ENCODE data around the gene CDK8. TPM values are rescaled to one million over a fixed set of nuclear protein-coding genes. Genes with fewer than 3 reads are reported as not detected.
A peak's percentile ranks its signal among the peaks of the same experiment; 100 is the strongest.
"Not testable (repeated sequence)": the region's sequence is repeated elsewhere in the genome, so short reads cannot be mapped to it uniquely, and the experiment has no call there.

The CDK8 gene
- polyA plus RNA-seq, 6 donors from 2014 or later: 3.5 to 6.0 (median 4.2) TPM

DNA sequence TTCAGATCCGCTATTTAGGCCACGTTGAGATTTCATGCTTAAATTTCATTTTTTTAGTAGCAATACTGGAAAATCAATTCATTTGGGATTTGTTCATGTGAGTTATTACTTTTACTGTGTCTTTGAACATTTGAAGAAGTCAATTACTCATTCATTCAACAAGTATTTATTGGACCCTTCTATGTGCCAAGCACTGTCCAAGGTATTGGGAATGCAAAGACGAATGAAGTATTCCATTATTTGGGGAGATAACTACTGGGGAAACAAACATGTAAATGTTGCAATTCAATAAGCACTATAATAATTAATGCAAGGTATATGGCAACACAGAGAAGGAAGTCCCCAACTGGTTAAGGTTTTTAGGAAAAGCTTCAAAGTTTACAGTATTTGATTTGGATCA, 5.7 kb downstream of the CDK8 start:
- Mint-ChIP-seq H3K9me3 (peaks cover 0 to under 1% (median 0%) of the 10 kb centered on the region in 7 donors), H3K27me3 (no peaks in the 10 kb centered on the region), H3K27ac (no peak overlapping the region), H3K4me3 (no peak overlapping the region), H3K36me3 (no peaks in the 10 kb centered on the region), H3K4me1 (peaks cover 19 to 53% (median 26%) of the 10 kb centered on the region in 3 donors)
- no peak for DNase-seq
- ATAC-seq (ENCODE audit: low read depth in 2 of 2): no peak

GRCh38 chr13:26262156-26262555, 8.2 kb downstream of the CDK8 start:
- ATAC-seq (ENCODE audit: low read depth in 2 of 2): no peak
- H3K27ac Mint-ChIP-seq: peak overlapping the region in 1 of 6 donors; percentile 55
- H3K27me3 Mint-ChIP-seq: no peaks in the 10 kb centered on the region
- peaks cover 0 to 2% (median 0%) of the 10 kb centered on the region in 7 donors for H3K9me3 Mint-ChIP-seq
- H3K36me3 Mint-ChIP-seq: no peaks in the 10 kb centered on the region
- no peak for DNase-seq
- no peak overlapping the region for H3K4me3 Mint-ChIP-seq
- peaks cover 22 to 55% (median 29%) of the 10 kb centered on the region in 3 donors for H3K4me1 Mint-ChIP-seq

GRCh38 chr13:26266311-26266710, 12.4 kb downstream of the CDK8 start:
- H3K9me3 Mint-ChIP-seq: peaks cover 0 to 2% (median 0%) of the 10 kb centered on the region in 7 donors
- H3K4me3 Mint-ChIP-seq: peak overlapping the region in 1 of 8 donors; percentile 0
- no peaks in the 10 kb centered on the region for H3K27me3 Mint-ChIP-seq
- H3K27ac Mint-ChIP-seq: peak overlapping the region in 1 of 6 donors; percentile 2
- no peaks in the 10 kb centered on the region for H3K36me3 Mint-ChIP-seq
- ATAC-seq (ENCODE audit: low read depth in 2 of 2) (no peak), DNase-seq (no peak)
- H3K4me1 Mint-ChIP-seq: peaks cover 29 to 49% (median 37%) of the 10 kb centered on the region in 3 donors

DNA sequence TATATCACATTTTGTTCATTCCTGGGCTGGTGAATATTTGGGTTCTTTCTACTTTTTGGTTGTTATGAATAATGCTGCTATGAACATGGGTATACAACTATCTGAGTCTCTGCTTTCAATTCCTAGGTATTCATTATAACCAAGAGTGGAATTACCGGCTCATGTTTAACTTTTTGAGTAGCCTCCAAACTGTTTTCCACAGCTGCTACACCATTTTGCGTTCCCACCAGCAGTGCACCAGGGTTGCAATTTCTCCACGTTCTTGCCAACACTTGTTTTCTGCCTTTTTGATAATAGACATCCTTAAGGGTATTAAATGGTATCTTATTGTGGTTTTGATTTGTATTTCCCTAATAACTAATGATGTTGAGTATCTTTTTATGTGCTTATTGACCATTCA, 16.8 kb downstream of the CDK8 start:
- DNase-seq (no peak), ATAC-seq (ENCODE audit: low read depth in 2 of 2) (no peak)
- H3K4me1 Mint-ChIP-seq: peaks cover 24 to 34% (median 29%) of the 10 kb centered on the region in 3 donors
- no peaks in the 10 kb centered on the region for H3K9me3 Mint-ChIP-seq
- no peaks in the 10 kb centered on the region for H3K27me3 Mint-ChIP-seq
- H3K4me3 Mint-ChIP-seq: no peak overlapping the region
- H3K36me3 Mint-ChIP-seq: no peaks in the 10 kb centered on the region
- peak overlapping the region in 1 of 6 donors; percentile 57 for H3K27ac Mint-ChIP-seq

GRCh38 chr13:26272621-26273020, 18.7 kb downstream of the CDK8 start:
- Mint-ChIP-seq H3K4me3 (no peak overlapping the region), H3K27ac (no peak overlapping the region)

GRCh38 chr13:26280295-26280694, 26.4 kb downstream of the CDK8 start:
- H3K4me3 Mint-ChIP-seq: no peak overlapping the region
- peak overlapping the region in 1 of 6 donors; percentile 19 for H3K27ac Mint-ChIP-seq
- DNase-seq (no peak), ATAC-seq (ENCODE audit: low read depth in 2 of 2) (no peak)
- peaks cover 0 to 4% (median 0%) of the 10 kb centered on the region in 7 donors for H3K9me3 Mint-ChIP-seq
- H3K4me1 Mint-ChIP-seq: peaks cover 2 to 8% (median 5%) of the 10 kb centered on the region in 3 donors
- no peaks in the 10 kb centered on the region for H3K27me3 Mint-ChIP-seq
- peaks cover 0 to 8% of the 10 kb centered on the region in 2 donors for H3K36me3 Mint-ChIP-seq

More at GRCh38 chr13:26272621-26273020, 18.7 kb downstream of the CDK8 start:
- Mint-ChIP-seq H3K36me3 (no peaks in the 10 kb centered on the region), H3K27me3 (no peaks in the 10 kb centered on the region), H3K9me3 (no peaks in the 10 kb centered on the region), H3K4me1 (peaks cover 20 to 26% (median 20%) of the 10 kb centered on the region in 3 donors)
- ATAC-seq (ENCODE audit: low read depth in 2 of 2) (no peak), DNase-seq (no peak)

GRCh38 chr13:26280822-26281221, 26.9 kb downstream of the CDK8 start:
- Mint-ChIP-seq H3K36me3 (peaks cover 0 to 8% of the 10 kb centered on the region in 2 donors), H3K9me3 (peaks cover 0 to 4% (median 0%) of the 10 kb centered on the region in 7 donors), H3K4me1 (peaks cover 2 to 8% (median 5%) of the 10 kb centered on the region in 3 donors), H3K27me3 (no peaks in the 10 kb centered on the region), H3K27ac (peak overlapping the region in 1 of 6 donors; percentile 69), H3K4me3 (peak overlapping the region in 1 of 8 donors; percentile 35)
- ATAC-seq (ENCODE audit: low read depth in 2 of 2) (no peak), DNase-seq (no peak)

- H3K4me3 Mint-ChIP-seq; H3K9me3 Mint-ChIP-seq; H3K36me3 Mint-ChIP-seq; H3K27me3 Mint-ChIP-seq; ATAC-seq (ENCODE audit: low read depth in 2 of 2); H3K4me1 Mint-ChIP-seq; DNase-seq: not testable (repeated sequence)
- peak overlapping the region in 1 of 6 donors; percentile 1 for H3K27ac Mint-ChIP-seq
Observed at GRCh38 chr13:26285911-26286310, 32.0 kb downstream of the CDK8 start.

DNA sequence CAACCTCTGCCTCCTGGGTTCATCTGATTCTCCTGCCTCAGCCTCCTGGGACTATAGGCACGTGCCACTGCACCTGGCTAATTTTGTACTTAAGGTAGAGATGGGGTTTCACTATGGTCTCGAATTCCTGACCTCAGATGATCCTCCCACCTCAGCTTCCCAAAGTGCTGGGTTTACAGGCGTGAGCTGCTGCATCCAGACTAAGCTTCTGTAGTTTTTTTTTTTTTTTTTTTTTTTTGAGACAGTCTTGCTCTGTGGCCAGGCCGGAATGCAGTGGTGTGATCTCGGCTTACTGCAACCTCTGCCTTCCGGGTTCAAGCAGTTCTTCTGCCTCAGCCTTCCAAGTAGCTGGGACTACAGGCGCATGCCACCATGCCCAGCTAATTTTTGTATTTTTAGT, 34.9 kb downstream of the CDK8 start:
- H3K9me3 Mint-ChIP-seq; H3K4me3 Mint-ChIP-seq; DNase-seq; H3K36me3 Mint-ChIP-seq; H3K27me3 Mint-ChIP-seq; ATAC-seq (ENCODE audit: low read depth in 2 of 2): not testable (repeated sequence)
- H3K4me1 Mint-ChIP-seq: peaks cover 4 to 19% (median 5%) of the 10 kb centered on the region in 3 donors
- H3K27ac Mint-ChIP-seq: peak overlapping the region in 2 of 6 donors; percentile 77 to 83

- no peaks in the 10 kb centered on the region for H3K27me3 Mint-ChIP-seq
- ATAC-seq (ENCODE audit: low read depth in 2 of 2): no peak
- no peak overlapping the region for H3K4me3 Mint-ChIP-seq
- H3K36me3 Mint-ChIP-seq: peaks cover 0 to 4% of the 10 kb centered on the region in 2 donors
- no peaks in the 10 kb centered on the region for H3K9me3 Mint-ChIP-seq
- H3K4me1 Mint-ChIP-seq: peaks cover 18 to 32% (median 27%) of the 10 kb centered on the region in 3 donors
- DNase-seq: no peak
- H3K27ac Mint-ChIP-seq: no peak overlapping the region
Observed at GRCh38 chr13:26295812-26296211, 41.9 kb downstream of the CDK8 start.

DNA sequence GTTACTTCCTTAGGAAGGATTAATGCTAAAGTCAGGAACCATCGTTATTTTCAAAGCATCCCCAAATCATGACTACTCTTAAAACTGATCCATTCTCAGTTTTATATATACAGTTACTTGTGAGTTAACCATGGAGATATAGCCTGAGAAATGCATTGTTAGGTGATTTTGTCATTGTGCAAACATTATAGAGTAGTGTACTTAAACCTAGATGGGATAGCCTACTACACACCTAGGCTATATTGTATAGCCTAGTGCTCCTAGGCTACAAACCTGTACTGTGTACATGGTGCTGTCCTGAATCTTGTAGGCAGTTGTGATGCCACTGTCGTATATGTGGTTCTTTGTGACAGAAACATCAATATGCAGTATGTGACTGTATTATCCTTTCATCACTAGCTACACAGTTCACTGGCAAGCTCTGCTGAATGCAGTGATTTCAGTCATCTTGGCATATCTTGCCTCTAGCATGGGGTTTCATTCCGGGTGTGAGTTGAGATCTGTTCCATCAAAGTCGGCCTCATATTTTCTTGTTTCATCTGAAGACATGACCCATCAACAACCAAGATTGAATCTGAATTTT, 45.3 kb downstream of the CDK8 start:
- no peaks in the 10 kb centered on the region for H3K9me3 Mint-ChIP-seq
- DNase-seq (no peak), ATAC-seq (ENCODE audit: low read depth in 2 of 2) (no peak)
- H3K4me3 Mint-ChIP-seq: no peak overlapping the region
- peak overlapping the region in 1 of 6 donors; percentile 58 for H3K27ac Mint-ChIP-seq
- peaks cover 24 to 58% (median 40%) of the 10 kb centered on the region in 3 donors for H3K4me1 Mint-ChIP-seq
- H3K27me3 Mint-ChIP-seq: no peaks in the 10 kb centered on the region
- peaks cover 0 to under 1% of the 10 kb centered on the region in 2 donors for H3K36me3 Mint-ChIP-seq

DNA sequence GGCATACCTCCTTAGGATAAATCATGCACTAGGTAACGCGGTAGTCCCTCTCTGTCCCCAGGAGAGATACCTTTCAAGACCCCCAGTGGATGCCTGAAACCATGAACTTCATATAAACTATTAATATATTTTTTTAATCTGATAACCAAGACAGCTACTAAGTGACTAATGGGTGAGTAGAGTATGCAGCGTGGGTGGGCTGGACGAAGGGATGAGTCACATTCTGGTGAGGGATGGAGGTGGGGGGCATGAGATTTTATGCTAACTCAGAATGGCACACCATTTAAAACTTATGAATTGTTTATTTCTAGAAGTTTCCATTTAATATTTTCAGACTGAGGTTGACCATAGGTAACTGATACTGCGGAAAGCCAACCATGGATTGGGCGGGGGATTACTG, 46.2 kb downstream of the CDK8 start:
- no peaks in the 10 kb centered on the region for H3K27me3 Mint-ChIP-seq
- no peak overlapping the region for H3K4me3 Mint-ChIP-seq
- H3K36me3 Mint-ChIP-seq: no peaks in the 10 kb centered on the region
- no peaks in the 10 kb centered on the region for H3K9me3 Mint-ChIP-seq
- H3K4me1 Mint-ChIP-seq: peaks cover 22 to 57% (median 38%) of the 10 kb centered on the region in 3 donors
- DNase-seq: no peak
- H3K27ac Mint-ChIP-seq: no peak overlapping the region
- ATAC-seq (ENCODE audit: low read depth in 2 of 2): no peak

GRCh38 chr13:26305676-26306075, 51.7 kb downstream of the CDK8 start:
- peak overlapping the region in 1 of 6 donors; percentile 32 for H3K27ac Mint-ChIP-seq
- ATAC-seq (ENCODE audit: low read depth in 2 of 2): no peak

GRCh38 chr13:26307701-26308100, 53.8 kb downstream of the CDK8 start:
- H3K27me3 Mint-ChIP-seq: no peaks in the 10 kb centered on the region
- no peak overlapping the region for H3K27ac Mint-ChIP-seq
- peaks cover 0 to 11% of the 10 kb centered on the region in 2 donors for H3K36me3 Mint-ChIP-seq
- H3K4me1 Mint-ChIP-seq: peaks cover 39 to 50% (median 42%) of the 10 kb centered on the region in 3 donors
- DNase-seq (no peak), ATAC-seq (ENCODE audit: low read depth in 2 of 2) (no peak)
- peaks cover 0 to 8% (median 0%) of the 10 kb centered on the region in 7 donors for H3K9me3 Mint-ChIP-seq
- H3K4me3 Mint-ChIP-seq: no peak overlapping the region

More at GRCh38 chr13:26305676-26306075, 51.7 kb downstream of the CDK8 start:
- no peak overlapping the region for H3K4me3 Mint-ChIP-seq
- no peaks in the 10 kb centered on the region for H3K36me3 Mint-ChIP-seq
- peaks cover 0 to 5% (median 0%) of the 10 kb centered on the region in 7 donors for H3K9me3 Mint-ChIP-seq
- DNase-seq: no peak
- H3K4me1 Mint-ChIP-seq: peaks cover 48 to 65% (median 51%) of the 10 kb centered on the region in 3 donors
- H3K27me3 Mint-ChIP-seq: no peaks in the 10 kb centered on the region

Measured in naive B cell (primary cell).